Measurements from ENCODE around the gene ZSCAN30. TPM values are rescaled to one million over a fixed set of nuclear protein-coding genes. Genes with fewer than 3 reads are reported as not detected.

The ZSCAN30 gene
- 17.9 TPM for total RNA-seq

GRCh38 chr18:35290094-35290735, at the start of gene ZSCAN30:
ZSCAN30 (minus strand) TSS chr18:35290229; CDS start chr18:35264352, 25,877 bp downstream.
- DNase-seq (ENCODE audit: low spot score): peak; percentile 95

GRCh38 chr18:35337286-35337685, 47.3 kb upstream of the ZSCAN30 start:
- no peak for DNase-seq (ENCODE audit: low spot score)

- DNase-seq (ENCODE audit: low spot score): no peak
Measured at GRCh38 chr18:35335866-35336265, 45.8 kb upstream of the ZSCAN30 start.

- no peak for DNase-seq (ENCODE audit: low spot score)
Measured at GRCh38 chr18:35334821-35335220, 44.8 kb upstream of the ZSCAN30 start.

- DNase-seq (ENCODE audit: low spot score): no peak
Measured at GRCh38 chr18:35334212-35334611, 44.2 kb upstream of the ZSCAN30 start.

GRCh38 chr18:35331367-35332087, 41.5 kb upstream of the ZSCAN30 start:
- DNase-seq (ENCODE audit: low spot score): no peak

GRCh38 chr18:35328868-35329267, 38.8 kb upstream of the ZSCAN30 start:
- no peak for DNase-seq (ENCODE audit: low spot score)

- no peak for DNase-seq (ENCODE audit: low spot score)
Measured at GRCh38 chr18:35326695-35327387, 36.8 kb upstream of the ZSCAN30 start.

- no peak for DNase-seq (ENCODE audit: low spot score)
Measured at GRCh38 chr18:35324926-35325655, 35.1 kb upstream of the ZSCAN30 start.

GRCh38 chr18:35322486-35323458, 32.7 kb upstream of the ZSCAN30 start:
- DNase-seq (ENCODE audit: low spot score): no peak

- no peak for DNase-seq (ENCODE audit: low spot score)
Measured at GRCh38 chr18:35311496-35311895, 21.5 kb upstream of the ZSCAN30 start.

- DNase-seq (ENCODE audit: low spot score): no peak
Measured at GRCh38 chr18:35306588-35307250, 16.7 kb upstream of the ZSCAN30 start.

- DNase-seq (ENCODE audit: low spot score): no peak
Measured at GRCh38 chr18:35303610-35304009, 13.6 kb upstream of the ZSCAN30 start.

- DNase-seq (ENCODE audit: low spot score): no peak
Measured at GRCh38 chr18:35296060-35296459, 6.0 kb upstream of the ZSCAN30 start.

GRCh38 chr18:35291166-35291565, 1.1 kb upstream of the ZSCAN30 start:
- no peak for DNase-seq (ENCODE audit: low spot score)

- no peak for DNase-seq (ENCODE audit: low spot score)
Measured at GRCh38 chr18:35289727-35290093, 319 bp downstream of the ZSCAN30 start.

- no peak for DNase-seq (ENCODE audit: low spot score)
Measured at GRCh38 chr18:35289293-35289692, 736 bp downstream of the ZSCAN30 start.

GRCh38 chr18:35284841-35285240, 5.2 kb downstream of the ZSCAN30 start:
- no peak for DNase-seq (ENCODE audit: low spot score)

- DNase-seq (ENCODE audit: low spot score): no peak
Measured at GRCh38 chr18:35283923-35284794, 5.9 kb downstream of the ZSCAN30 start.

Measured in mucosa of gallbladder (tissue), 1 donor.